Gastroesophageal sphincter (tissue), 4 donors: ENCODE data around the gene ZNF592. TPM values are rescaled to one million over a fixed set of nuclear protein-coding genes. Genes with fewer than 3 reads are reported as not detected.

Experiments used
- ATAC-seq: fragments of 150-250 bp; one replicate; pipeline ENCODE4 v1.9.1; 2016; ENCODE audit warnings: mild to moderate bottlenecking, moderate library complexity
- H3K27ac ChIP-seq, 4 donors: fragments of 200-600 bp; sonication (generic) in 3 of 4; 1 replicate in 3 of 4; 2 replicates in 1 of 4; pipeline ENCODE4 v1.5.1; 2016 to 2019
- H3K27me3 ChIP-seq: fragments of 200-600 bp; sonication (generic); one replicate; pipeline ENCODE4 v1.5.1; 2019
- H3K36me3 ChIP-seq, 2 donors: fragments of 200-600 bp; sonication (generic); one replicate each; pipeline ENCODE4 v1.5.1; 2019; ENCODE audit warnings: control low read depth in 1 of 2
- H3K4me1 ChIP-seq, 3 donors: fragments of 200-600 bp; sonication (generic); 1 replicate in 2 of 3; 2 replicates in 1 of 3; pipeline ENCODE4 v1.5.1; 2016 to 2019; ENCODE audit warnings: control low read depth in 2 of 3
- H3K4me3 ChIP-seq, 2 donors: fragments of 200-600 bp; sonication (generic); one replicate each; pipeline ENCODE4 v1.5.1; 2019; ENCODE audit warnings: mild to moderate bottlenecking in 1 of 2, moderate library complexity in 1 of 2
- H3K9me3 ChIP-seq, 3 donors: fragments of 200-600 bp; sonication (generic); one replicate each; pipeline ENCODE4 v1.5.1; 2017 to 2019; ENCODE audit warnings: control low read depth in 2 of 3
- EP300 ChIP-seq: sonication (generic); formaldehyde crosslinking; IDR thresholded peaks from one replicate; pipeline ENCODE4 v1.6.1; 2017; ENCODE audit warnings: antibody characterized with exemption, mild to moderate bottlenecking
- POLR2A ChIP-seq, 2 donors: fragments of 450-650 bp; IDR thresholded peaks; one replicate each; pipeline ENCODE4 v1.6.1; 2017; ENCODE audit warnings: antibody characterized with exemption in 2 of 2, mild to moderate bottlenecking in 2 of 2, moderate library complexity in 1 of 2
- POLR2AphosphoS5 ChIP-seq: sonication (generic); formaldehyde crosslinking; IDR thresholded peaks from one replicate; pipeline ENCODE4 v1.6.1; 2017; ENCODE audit warnings: antibody characterized with exemption
- WGBS, 2 donors: methylation state at CpG; one replicate each; pipeline ENCODE4 v1.1.5; 2018; ENCODE audit warnings: low coverage in 1 of 2; 5-methylcytosine and 5-hydroxymethylcytosine counted together
- total RNA-seq, 4 donors: library from RNA; depleted of rRNA; stranded (reverse); fragments of >200 nt; gene quantifications; one replicate each; pipeline ENCODE4 v1.1.0, GENCODE V29; 2016
- TF ChIP-seq, protein P1 (sequence below), 4 experiments: fragments of 200-600 bp in 2 of 4; fragments of 450-650 bp in 2 of 4; sonication (generic) in 1 of 4; IDR thresholded peaks; one replicate each; pipeline ENCODE4 v1.5.1; 2017 to 2019; ENCODE audit warnings: antibody characterized with exemption in 4 of 4, mild to moderate bottlenecking in 2 of 4, moderate library complexity in 2 of 4

ZNF592 gene
- total RNA-seq, 4 donors from 2014 or later = 15.7 to 26.0 (median 19.1) TPM

DNA sequence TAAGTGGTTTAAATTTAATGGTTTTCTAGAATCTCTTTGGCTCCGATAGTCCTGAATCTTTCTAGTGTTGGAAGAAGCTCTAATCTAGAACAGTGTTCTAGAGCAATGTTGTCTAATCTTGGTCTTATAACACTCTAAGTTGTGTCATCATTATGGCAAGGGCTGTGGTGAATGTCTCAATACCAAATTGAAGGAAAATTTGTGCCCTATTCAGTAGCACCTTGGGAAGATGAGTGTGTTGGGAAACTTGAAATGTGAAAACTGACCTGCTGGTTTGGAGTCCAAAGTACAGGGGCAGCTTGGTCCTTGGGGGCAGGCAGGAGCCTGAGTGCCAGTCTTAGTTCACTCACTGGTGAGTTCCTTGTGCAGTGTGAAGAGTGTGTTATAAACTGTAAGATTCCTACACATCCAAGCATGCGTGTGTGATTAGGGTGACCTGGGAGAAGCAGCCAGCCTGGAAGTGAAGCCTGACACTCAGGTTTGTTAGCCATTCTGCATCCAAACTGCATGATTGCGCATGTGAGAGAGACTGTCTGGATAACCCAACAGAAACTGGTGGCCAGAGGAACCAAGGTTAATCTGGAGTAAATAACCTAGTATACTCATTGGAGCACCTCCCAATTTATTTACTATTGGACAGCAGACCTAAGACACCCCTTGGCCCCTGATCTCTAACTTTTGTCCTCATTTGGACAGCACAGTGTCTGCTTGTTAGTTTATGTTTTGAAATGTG, 14.6 kb downstream of the ZNF592 start:
- Histone ChIP-seq H3K36me3 (peaks cover 0 to 24% of the 10 kb centered on the region in 2 donors), H3K9me3 (no peaks in the 10 kb centered on the region), H3K27ac (no peak overlapping the region), H3K27me3 (no peaks in the 10 kb centered on the region), H3K4me3 (no peak overlapping the region), H3K4me1 (peaks cover 0 to 77% (median 36%) of the 10 kb centered on the region in 3 donors)
- TF ChIP-seq, protein P1, sequence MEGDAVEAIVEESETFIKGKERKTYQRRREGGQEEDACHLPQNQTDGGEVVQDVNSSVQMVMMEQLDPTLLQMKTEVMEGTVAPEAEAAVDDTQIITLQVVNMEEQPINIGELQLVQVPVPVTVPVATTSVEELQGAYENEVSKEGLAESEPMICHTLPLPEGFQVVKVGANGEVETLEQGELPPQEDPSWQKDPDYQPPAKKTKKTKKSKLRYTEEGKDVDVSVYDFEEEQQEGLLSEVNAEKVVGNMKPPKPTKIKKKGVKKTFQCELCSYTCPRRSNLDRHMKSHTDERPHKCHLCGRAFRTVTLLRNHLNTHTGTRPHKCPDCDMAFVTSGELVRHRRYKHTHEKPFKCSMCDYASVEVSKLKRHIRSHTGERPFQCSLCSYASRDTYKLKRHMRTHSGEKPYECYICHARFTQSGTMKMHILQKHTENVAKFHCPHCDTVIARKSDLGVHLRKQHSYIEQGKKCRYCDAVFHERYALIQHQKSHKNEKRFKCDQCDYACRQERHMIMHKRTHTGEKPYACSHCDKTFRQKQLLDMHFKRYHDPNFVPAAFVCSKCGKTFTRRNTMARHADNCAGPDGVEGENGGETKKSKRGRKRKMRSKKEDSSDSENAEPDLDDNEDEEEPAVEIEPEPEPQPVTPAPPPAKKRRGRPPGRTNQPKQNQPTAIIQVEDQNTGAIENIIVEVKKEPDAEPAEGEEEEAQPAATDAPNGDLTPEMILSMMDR (IDR thresholded peaks at IDR 0.05) = no peak
- no peak for TF ChIP-seq POLR2A (IDR thresholded peaks at IDR 0.05)
- TF ChIP-seq EP300 = no peak
- no peak for TF ChIP-seq POLR2AphosphoS5
- peak; percentile 16 for ATAC-seq
- 80 to 100% methylated on average over 1 of the region's 3 CpGs for WGBS, 2 donors

DNA sequence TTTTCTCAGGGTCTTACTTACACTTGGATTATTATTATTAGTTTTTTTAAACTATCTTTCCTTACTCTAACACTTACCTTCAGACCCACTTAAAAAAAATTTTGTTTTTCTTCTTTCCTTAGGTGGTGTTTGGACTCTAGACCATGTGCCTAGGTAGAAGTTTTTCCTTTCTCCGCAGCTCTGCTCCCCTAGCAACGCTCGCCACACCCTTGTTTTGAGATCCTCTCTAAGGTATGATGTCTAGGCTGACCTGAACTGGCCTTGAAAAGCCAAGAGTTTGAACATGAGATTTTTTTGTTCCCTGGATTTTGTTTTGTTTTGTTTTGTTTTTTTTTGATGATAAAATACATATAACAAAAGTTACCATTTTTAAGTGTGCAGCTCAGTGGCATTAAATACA, 16.2 kb downstream of the ZNF592 start:
- H3K27me3 ChIP-seq = no peaks in the 10 kb centered on the region
- no peak overlapping the region for H3K4me3 ChIP-seq
- H3K9me3 ChIP-seq = no peaks in the 10 kb centered on the region
- no peak for ATAC-seq
- peaks cover 0 to 61% (median 32%) of the 10 kb centered on the region in 3 donors for H3K4me1 ChIP-seq
- H3K27ac ChIP-seq = no peak overlapping the region
- TF ChIP-seq POLR2A (IDR thresholded peaks at IDR 0.05) (no peak), EP300 (no peak), POLR2AphosphoS5 (no peak)
- TF ChIP-seq, protein P1 (IDR thresholded peaks at IDR 0.05) = no peak
- WGBS, 2 donors = 70 to 90% methylated on average over 3 of the region's 3 CpGs
- H3K36me3 ChIP-seq = peaks cover 0 to 40% of the 10 kb centered on the region in 2 donors

DNA sequence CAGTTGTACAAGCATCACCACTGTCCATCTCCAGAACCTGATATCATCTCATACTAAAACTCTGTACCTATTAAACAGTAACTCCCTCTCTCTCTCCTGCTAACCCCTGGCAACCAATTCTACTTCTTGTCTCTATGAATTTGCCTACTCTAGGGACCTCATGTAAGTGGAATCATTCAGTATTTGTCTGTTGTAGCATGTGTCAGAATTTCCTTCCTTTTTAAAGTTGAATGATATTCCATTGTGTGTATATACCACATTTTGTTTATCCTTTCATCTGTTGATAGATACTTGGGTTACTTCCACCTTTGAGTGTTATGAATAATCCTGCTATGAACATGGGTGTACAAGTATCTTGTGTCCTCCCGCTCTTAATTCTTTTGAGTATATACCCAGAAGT, 16.6 kb downstream of the ZNF592 start:
- H3K4me1 ChIP-seq = peaks cover 0 to 58% (median 32%) of the 10 kb centered on the region in 3 donors
- no peak for ATAC-seq
- H3K27me3 ChIP-seq = no peaks in the 10 kb centered on the region
- H3K27ac ChIP-seq = no peak overlapping the region
- peaks cover 0 to 42% of the 10 kb centered on the region in 2 donors for H3K36me3 ChIP-seq
- 67 to 100% methylated on average over 1 of the region's 1 CpG for WGBS, 2 donors
- H3K9me3 ChIP-seq = no peaks in the 10 kb centered on the region
- H3K4me3 ChIP-seq = no peak overlapping the region
- no peak for TF ChIP-seq POLR2A (IDR thresholded peaks at IDR 0.05)
- TF ChIP-seq, protein P1 (IDR thresholded peaks at IDR 0.05) = no peak

DNA sequence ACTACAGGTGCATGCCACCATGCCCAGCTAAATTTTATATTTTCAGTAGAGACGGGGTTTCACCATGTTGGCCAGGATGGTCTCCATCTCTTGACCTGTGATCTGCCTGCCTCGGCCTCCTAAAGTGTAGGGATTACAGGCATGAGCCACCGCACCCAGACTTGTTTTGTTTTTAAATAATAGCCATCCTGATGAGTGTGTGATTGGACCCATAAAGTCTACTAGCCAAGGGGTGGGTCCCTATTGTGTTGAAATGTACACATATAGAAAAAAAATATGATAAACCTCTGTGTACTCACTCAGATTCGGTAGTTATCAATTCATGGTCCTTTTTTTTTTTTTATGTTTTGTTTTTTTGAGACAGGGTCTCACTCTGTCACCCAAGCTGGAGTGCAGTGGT, 17.3 kb downstream of the ZNF592 start:
- 71 to 87% methylated on average over 1 to 2 of the region's 4 CpGs for WGBS, 2 donors
- no peaks in the 10 kb centered on the region for H3K27me3 ChIP-seq
- peaks cover 0 to 43% of the 10 kb centered on the region in 2 donors for H3K36me3 ChIP-seq
- TF ChIP-seq POLR2AphosphoS5 (no peak), POLR2A (IDR thresholded peaks at IDR 0.05) (no peak), EP300 (no peak)
- TF ChIP-seq, protein P1 (IDR thresholded peaks at IDR 0.05) = no peak
- no peaks in the 10 kb centered on the region for H3K9me3 ChIP-seq
- H3K4me3 ChIP-seq = no peak overlapping the region
- H3K27ac ChIP-seq = no peak overlapping the region
- ATAC-seq = no peak
- peaks cover 0 to 51% (median 28%) of the 10 kb centered on the region in 3 donors for H3K4me1 ChIP-seq

DNA sequence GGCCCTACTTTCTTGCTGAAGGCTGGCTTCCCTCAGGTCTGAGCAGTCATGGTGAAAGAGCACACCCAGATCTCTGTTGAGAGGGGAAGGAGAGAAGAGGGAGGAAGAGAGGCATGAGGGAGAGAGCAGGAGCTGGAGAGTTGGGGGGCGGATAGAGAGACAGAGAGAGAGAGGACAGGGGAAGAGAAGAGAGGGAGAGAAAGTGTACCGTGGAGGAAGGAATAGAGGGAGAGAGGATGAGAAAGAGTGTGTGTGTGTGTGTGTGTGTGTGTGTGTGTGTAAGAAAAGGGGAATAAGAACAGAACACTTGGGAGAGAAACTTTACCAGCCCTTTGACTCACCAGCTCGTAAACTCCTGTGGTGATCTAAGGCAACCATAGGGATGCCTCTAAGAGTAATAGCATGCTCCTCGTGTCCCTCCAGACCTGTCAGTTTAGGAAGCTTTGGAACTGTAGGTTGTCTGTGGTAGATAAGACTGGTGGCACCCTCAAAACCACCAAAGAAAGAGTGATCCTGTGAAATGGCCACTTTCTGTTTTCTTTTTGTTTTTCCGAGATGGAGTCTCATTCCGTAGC, 18.2 kb downstream of the ZNF592 start:
- peaks cover 0 to 46% of the 10 kb centered on the region in 2 donors for H3K36me3 ChIP-seq
- H3K27ac ChIP-seq = no peak overlapping the region
- peaks cover 0 to 49% (median 20%) of the 10 kb centered on the region in 3 donors for H3K4me1 ChIP-seq
- no peaks in the 10 kb centered on the region for H3K9me3 ChIP-seq
- no peak for TF ChIP-seq POLR2A (IDR thresholded peaks at IDR 0.05)
- TF ChIP-seq, protein P1 (IDR thresholded peaks at IDR 0.05) = no peak
- TF ChIP-seq POLR2AphosphoS5 = no peak
- TF ChIP-seq EP300 = no peak
- no peaks in the 10 kb centered on the region for H3K27me3 ChIP-seq
- WGBS, 2 donors = 61 to 81% methylated on average over 2 to 6 of the region's 6 CpGs
- no peak overlapping the region for H3K4me3 ChIP-seq
- ATAC-seq = no peak
